Neural progenitor cell (in vitro differentiated cells): ENCODE measurements around the gene C1QL4. TPM values are rescaled to one million over a fixed set of nuclear protein-coding genes. Genes with fewer than 3 reads are reported as not detected.

ENCODE experiments used
- total RNA-seq: library from RNA; depleted of rRNA; stranded (reverse); fragments of >200 nt; gene quantifications from 2 replicates; pipeline ENCODE4 v1.2.3, GENCODE V29; 2015; ENCODE audit warnings: low replicate concordance

C1QL4 gene
- total RNA-seq, 1 donor from 2014 or later: 0.84 TPM

Other genes with a start within 250 kb of the C1QL4 start
- gene DHH, start 242.4 kb downstream of the C1QL4 start, total RNA-seq: 0.03 TPM in 1 of 2 replicates, not detected in the other
- 32.7 and 69.5 TPM in 2 replicates for gene LMBR1L, start 226.3 kb downstream of the C1QL4 start, total RNA-seq
- gene TUBA1B, start 205.8 kb downstream of the C1QL4 start, total RNA-seq: 2,741 and 4,208 TPM in 2 replicates
- 1,211 and 1,863 TPM in 2 replicates for gene TUBA1A, start 148.1 kb downstream of the C1QL4 start, total RNA-seq
- 402 and 655 TPM in 2 replicates for gene TUBA1C, start 72.1 kb downstream of the C1QL4 start, total RNA-seq
- gene PRPH, start 42.0 kb downstream of the C1QL4 start, total RNA-seq: 0.74 TPM in 1 of 2 replicates, not detected in the other
- gene TROAP, start 13.9 kb downstream of the C1QL4 start, total RNA-seq: 40.0 and 66.4 TPM in 2 replicates
- 0.34 and 0.39 TPM in 2 replicates for gene DNAJC22, start 9.7 kb upstream of the C1QL4 start, total RNA-seq
- gene SPATS2, start 30.3 kb upstream of the C1QL4 start, total RNA-seq: 45.2 and 49.5 TPM in 2 replicates
- 0.19 TPM in 1 of 2 replicates, not detected in the other for gene KCNH3, start 201.8 kb upstream of the C1QL4 start, total RNA-seq
- gene MCRS1, start 231.0 kb upstream of the C1QL4 start, total RNA-seq: 62.4 and 91.5 TPM in 2 replicates